Type B pancreatic cell (in vitro differentiated cells): Measurements from ENCODE around the gene NMRK1. TPM values are rescaled to one million over a fixed set of nuclear protein-coding genes. Genes with fewer than 3 reads are reported as not detected.

Experiments
- DNase-seq: peaks from one replicate; pipeline ENCODE4 v3.0.0; 2021; ENCODE audit warnings: mixed read lengths; ENCODE audit not compliant: unreplicated experiment; ENCODE audit errors: extremely low spot score
- H3K27ac Mint-ChIP-seq: 2 replicates; pipeline ENCODE4 v1.8.0; 2021; ENCODE audit warnings: mild to moderate bottlenecking, mixed read lengths
- H3K27me3 Mint-ChIP-seq: 2 replicates; pipeline ENCODE4 v1.8.0; 2021; ENCODE audit warnings: mixed read lengths
- H3K36me3 Mint-ChIP-seq: 2 replicates; pipeline ENCODE4 v1.8.0; 2021; ENCODE audit warnings: mixed read lengths
- H3K4me1 Mint-ChIP-seq: one replicate; pipeline ENCODE4 v1.8.0; 2021; ENCODE audit warnings: mixed read lengths; ENCODE audit not compliant: unreplicated experiment
- H3K4me3 Mint-ChIP-seq: 2 replicates; pipeline ENCODE4 v1.8.0; 2021; ENCODE audit warnings: mild to moderate bottlenecking, mixed read lengths
- H3K9me3 Mint-ChIP-seq: 2 replicates; pipeline ENCODE4 v1.8.0; 2021; ENCODE audit warnings: mixed read lengths
- total RNA-seq: library from RNA; stranded (reverse); gene quantifications from 2 replicates; pipeline ENCODE4 v1.2.1, GENCODE V29; 2021; ENCODE audit warnings: low replicate concordance
- TF ChIP-seq, protein P1 (sequence below): fragments of 200-600 bp; sonication (generic); conservative IDR thresholded peaks from 2 replicates; pipeline ENCODE4 v1.5.0; 2021; ENCODE audit warnings: antibody characterized with exemption, mild to moderate bottlenecking

Gene NMRK1
- total RNA-seq, 1 donor from 2014 or later: 7.5 TPM

DNA sequence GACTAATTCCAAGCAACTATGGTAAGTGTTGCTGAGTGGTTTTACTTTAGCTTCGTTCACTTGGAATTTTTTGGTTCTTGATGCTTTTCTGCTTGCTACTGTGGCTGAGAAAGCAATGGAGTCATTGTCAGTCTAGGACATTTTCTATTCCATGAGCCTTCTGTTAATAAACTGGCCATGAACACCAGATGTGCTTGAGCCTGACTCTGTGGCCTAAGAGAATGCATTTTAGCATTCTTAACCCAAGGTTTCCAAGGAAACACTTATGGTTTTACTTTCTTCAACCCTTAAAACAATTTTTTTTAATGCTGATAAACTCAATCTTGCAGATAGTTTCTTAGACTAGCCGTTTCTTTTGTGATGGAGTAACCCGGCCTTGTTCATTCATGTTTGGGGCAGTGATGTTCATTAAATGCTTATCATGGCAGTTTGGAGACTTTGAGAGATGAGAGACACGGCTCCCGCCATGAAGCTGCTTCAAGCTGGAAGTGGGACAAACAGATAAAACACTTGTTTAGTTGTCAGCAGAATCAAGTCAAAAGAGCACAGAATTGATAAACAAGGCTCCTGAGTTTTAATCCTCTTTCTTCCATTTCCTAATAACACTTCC, 42.8 kb upstream of the NMRK1 start:
- Mint-ChIP-seq H3K27me3 (no peaks in the 10 kb centered on the region), H3K27ac (no peak overlapping the region), H3K9me3 (no peaks in the 10 kb centered on the region), H3K4me3 (no peak overlapping the region), H3K4me1 (peaks cover 4% of the 10 kb centered on the region), H3K36me3 (peaks cover 9% of the 10 kb centered on the region)
- TF ChIP-seq, protein P1, sequence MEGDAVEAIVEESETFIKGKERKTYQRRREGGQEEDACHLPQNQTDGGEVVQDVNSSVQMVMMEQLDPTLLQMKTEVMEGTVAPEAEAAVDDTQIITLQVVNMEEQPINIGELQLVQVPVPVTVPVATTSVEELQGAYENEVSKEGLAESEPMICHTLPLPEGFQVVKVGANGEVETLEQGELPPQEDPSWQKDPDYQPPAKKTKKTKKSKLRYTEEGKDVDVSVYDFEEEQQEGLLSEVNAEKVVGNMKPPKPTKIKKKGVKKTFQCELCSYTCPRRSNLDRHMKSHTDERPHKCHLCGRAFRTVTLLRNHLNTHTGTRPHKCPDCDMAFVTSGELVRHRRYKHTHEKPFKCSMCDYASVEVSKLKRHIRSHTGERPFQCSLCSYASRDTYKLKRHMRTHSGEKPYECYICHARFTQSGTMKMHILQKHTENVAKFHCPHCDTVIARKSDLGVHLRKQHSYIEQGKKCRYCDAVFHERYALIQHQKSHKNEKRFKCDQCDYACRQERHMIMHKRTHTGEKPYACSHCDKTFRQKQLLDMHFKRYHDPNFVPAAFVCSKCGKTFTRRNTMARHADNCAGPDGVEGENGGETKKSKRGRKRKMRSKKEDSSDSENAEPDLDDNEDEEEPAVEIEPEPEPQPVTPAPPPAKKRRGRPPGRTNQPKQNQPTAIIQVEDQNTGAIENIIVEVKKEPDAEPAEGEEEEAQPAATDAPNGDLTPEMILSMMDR: no peak
- DNase-seq: no peak

DNA sequence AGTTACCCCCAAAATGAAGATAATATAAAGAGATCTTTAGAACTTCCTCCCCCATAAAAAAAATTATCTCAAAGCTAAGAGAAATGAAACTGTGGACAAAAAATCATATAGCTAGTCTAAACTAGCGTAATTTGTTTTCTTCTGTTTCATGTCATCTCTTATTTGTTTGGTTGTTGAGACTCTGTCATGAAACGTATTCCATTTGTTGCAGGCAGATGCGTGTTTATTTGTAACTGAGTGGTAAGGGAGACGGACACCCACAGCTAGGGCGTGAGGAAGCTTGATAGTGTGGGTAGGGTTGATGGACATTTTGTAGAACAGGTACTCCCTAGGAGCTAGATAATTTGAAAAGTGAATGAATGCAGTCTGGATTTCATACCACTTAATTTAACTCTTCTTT, 42.2 kb upstream of the NMRK1 start:
- DNase-seq: no peak
- Mint-ChIP-seq H3K4me1 (peaks cover 4% of the 10 kb centered on the region), H3K36me3 (peaks cover 9% of the 10 kb centered on the region), H3K4me3 (no peak overlapping the region), H3K27ac (no peak overlapping the region), H3K27me3 (no peaks in the 10 kb centered on the region), H3K9me3 (no peaks in the 10 kb centered on the region)
- TF ChIP-seq, protein P1: no peak

DNA sequence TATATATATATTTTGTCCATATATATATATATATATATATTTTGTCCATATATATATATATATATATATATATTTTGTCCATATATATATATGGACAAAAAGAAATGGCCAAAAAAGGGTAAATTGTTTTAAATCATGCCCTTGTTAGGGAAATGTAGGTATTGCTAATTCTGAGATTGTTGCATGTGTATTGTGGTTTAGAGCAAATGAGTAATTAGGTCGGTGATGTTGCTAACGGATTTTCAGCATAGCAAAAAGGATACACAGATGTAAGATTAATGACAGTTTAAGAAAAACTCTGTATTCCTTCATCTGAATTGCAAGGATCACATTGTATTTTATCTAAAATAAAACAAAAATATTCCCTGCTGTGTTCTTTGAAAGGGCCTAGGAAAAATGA, 40.6 kb upstream of the NMRK1 start:
- no peaks in the 10 kb centered on the region for H3K9me3 Mint-ChIP-seq
- H3K27me3 Mint-ChIP-seq: no peaks in the 10 kb centered on the region
- no peak for DNase-seq
- H3K4me1 Mint-ChIP-seq: peaks cover 3% of the 10 kb centered on the region
- no peak overlapping the region for H3K27ac Mint-ChIP-seq
- peaks cover 9% of the 10 kb centered on the region for H3K36me3 Mint-ChIP-seq
- H3K4me3 Mint-ChIP-seq: no peak overlapping the region
- TF ChIP-seq, protein P1: no peak

DNA sequence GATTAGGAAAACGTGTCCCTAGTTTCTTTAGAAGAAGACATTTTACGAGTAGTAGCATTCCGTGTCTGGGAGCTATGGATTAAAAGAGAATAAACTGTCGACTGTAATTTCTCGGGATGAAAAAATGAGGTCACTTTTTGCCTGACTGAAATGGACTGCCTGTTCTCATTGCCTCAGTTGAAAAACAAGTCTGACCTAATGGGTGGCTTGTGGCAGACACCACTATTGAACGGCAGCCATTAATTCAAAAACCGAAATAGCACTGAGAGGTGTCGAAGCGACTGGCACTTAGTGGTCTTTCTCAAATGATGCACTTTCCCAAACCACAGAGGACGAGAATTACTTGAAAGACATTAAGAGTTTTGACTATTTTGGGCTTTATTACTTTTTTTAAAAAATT, 35.7 kb upstream of the NMRK1 start:
- H3K27ac Mint-ChIP-seq: no peak overlapping the region
- no peaks in the 10 kb centered on the region for H3K9me3 Mint-ChIP-seq
- peaks cover under 1% of the 10 kb centered on the region for H3K36me3 Mint-ChIP-seq
- H3K4me3 Mint-ChIP-seq: no peak overlapping the region
- TF ChIP-seq, protein P1: no peak
- DNase-seq: no peak
- H3K4me1 Mint-ChIP-seq: no peaks in the 10 kb centered on the region
- H3K27me3 Mint-ChIP-seq: no peaks in the 10 kb centered on the region

DNA sequence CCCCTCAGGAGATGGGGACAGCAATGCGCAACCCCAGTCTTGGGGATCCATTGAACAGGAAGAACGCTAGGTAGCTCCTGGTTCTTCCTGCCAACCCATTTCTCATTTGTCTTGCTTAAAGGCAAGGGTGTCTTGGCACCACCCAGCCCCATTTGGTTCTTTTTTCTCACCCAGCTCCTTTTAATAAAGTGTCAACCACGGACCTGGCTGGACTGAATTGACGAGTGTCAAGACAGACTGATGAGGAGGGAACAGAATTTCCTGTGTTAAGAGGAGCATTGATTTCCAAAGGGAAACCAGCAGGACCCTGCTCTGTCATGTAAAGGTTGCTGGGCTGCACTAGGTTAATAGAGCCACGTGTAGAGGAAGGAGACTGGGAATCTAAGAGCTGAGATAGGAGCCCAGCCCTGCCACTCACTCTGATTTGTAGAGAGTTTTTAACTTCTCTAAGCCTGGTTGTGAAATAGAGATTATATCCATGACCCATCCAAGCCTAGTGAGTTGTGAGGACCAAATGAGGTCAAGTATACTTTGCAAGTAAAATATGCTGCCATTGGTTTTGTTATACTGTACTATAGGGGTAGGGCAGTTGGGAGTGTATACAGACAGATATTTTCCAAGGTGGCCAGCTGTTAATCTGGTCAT, 34.1 kb upstream of the NMRK1 start:
- Mint-ChIP-seq H3K9me3 (peaks cover 5% of the 10 kb centered on the region), H3K4me3 (no peak overlapping the region), H3K27ac (no peak overlapping the region), H3K27me3 (no peaks in the 10 kb centered on the region), H3K4me1 (no peaks in the 10 kb centered on the region), H3K36me3 (peaks cover 10% of the 10 kb centered on the region)
- TF ChIP-seq, protein P1: no peak
- DNase-seq: no peak
